IMR-90 (cell line): ENCODE measurements around the gene AOC2. TPM values are rescaled to one million over a fixed set of nuclear protein-coding genes. Genes with fewer than 3 reads are reported as not detected.

Source experiments
- ATAC-seq: fragments of 200-7000 bp; cut with Tn5 transposase; 2 replicates; pipeline ENCODE4 v1.9.1; 2020; ENCODE audit warnings: low read depth, mild to moderate bottlenecking, moderate library complexity
- BruUV-seq: library from RNA; stranded (reverse); fragments of 400-500 nt; replicated peaks from 2 replicates; lab custom pipeline; 2021; lab: Mats Ljungman, UMichigan
- CTCF ChIA-PET: fragments of 300-600 bp; formaldehyde crosslinking; extraction: SDS; loops from one replicate; lab custom pipeline; 2021; ENCODE audit warnings: antibody characterized with exemption; lab: Yijun Ruan, JAX
- POLR2A ChIA-PET: fragments of 300-600 bp; sonication (Branson Sonifier 250); formaldehyde crosslinking; loops from one replicate; lab custom pipeline; 2022; ENCODE audit warnings: antibody characterized with exemption; ENCODE audit not compliant: unreplicated experiment; lab: Charles Lee
- DNase-seq: peaks from one replicate; pipeline ENCODE4 v3.0.0; 2013
- H2AFZ ChIP-seq: replicated peaks from 2 replicates; pipeline ENCODE3; 2013; ENCODE audit warnings: low read length, mild to moderate bottlenecking; ENCODE audit not compliant: poor library complexity
- H2AK5ac ChIP-seq: 2 replicates; pipeline ENCODE4 v1.6.1; 2013; ENCODE audit warnings: low read depth, low read length, inconsistent platforms
- H2AK9ac ChIP-seq: replicated peaks from 2 replicates; pipeline ENCODE3; 2013; ENCODE audit warnings: mild to moderate bottlenecking, low read depth, low read length, moderate library complexity; ENCODE audit not compliant: poor library complexity
- H2BK120ac ChIP-seq: 2 replicates; pipeline ENCODE4 v1.6.1; 2013; ENCODE audit warnings: low read depth, low read length, inconsistent platforms
- H2BK15ac ChIP-seq: 3 replicates; pipeline ENCODE4 v1.6.1; 2013; ENCODE audit warnings: low read depth, low read length, inconsistent platforms
- H2BK20ac ChIP-seq: 2 replicates; pipeline ENCODE4 v1.6.1; 2013; ENCODE audit warnings: low read depth, mild to moderate bottlenecking, inconsistent platforms, low read length, moderate library complexity
- H2BK5ac ChIP-seq: 2 replicates; pipeline ENCODE4 v1.6.1; 2013; ENCODE audit warnings: mild to moderate bottlenecking, low read depth, low read length, inconsistent platforms; ENCODE audit not compliant: poor library complexity, severe bottlenecking
- H3K14ac ChIP-seq: replicated peaks from 2 replicates; pipeline ENCODE4 v1.6.1; 2013; ENCODE audit warnings: low read depth, low read length, inconsistent platforms
- H3K18ac ChIP-seq: 2 replicates; pipeline ENCODE4 v1.6.1; 2013; ENCODE audit warnings: low read depth, low read length, control low read depth
- H3K23ac ChIP-seq: 2 replicates; pipeline ENCODE4 v1.6.1; 2013; ENCODE audit warnings: low read depth, low read length, inconsistent platforms
- H3K27ac ChIP-seq: 2 replicates; pipeline ENCODE4 v1.5.1; 2013; ENCODE audit warnings: mild to moderate bottlenecking, control low read depth, low read length; ENCODE audit not compliant: insufficient read depth
- H3K27me3 ChIP-seq: 2 replicates; pipeline ENCODE4 v1.6.1; 2013; ENCODE audit warnings: low read length; ENCODE audit not compliant: control insufficient read depth, insufficient read depth
- H3K36me3 ChIP-seq: 2 replicates; pipeline ENCODE4 v1.6.1; 2013; ENCODE audit warnings: low read length, mixed read lengths; ENCODE audit not compliant: control insufficient read depth, insufficient read depth
- H3K4ac ChIP-seq: 2 replicates; pipeline ENCODE4 v1.6.1; 2013; ENCODE audit warnings: low read depth, low read length, inconsistent platforms
- H3K4me1 ChIP-seq: 2 replicates; pipeline ENCODE4 v1.6.1; 2013; ENCODE audit warnings: low read length, mixed read lengths; ENCODE audit not compliant: control insufficient read depth, insufficient read depth
- H3K4me2 ChIP-seq: 2 replicates; pipeline ENCODE4 v1.6.1; 2013; ENCODE audit warnings: low read depth, mild to moderate bottlenecking, control low read depth, low read length, moderate library complexity
- H3K4me3 ChIP-seq: 2 replicates; pipeline ENCODE4 v1.5.1; 2013; ENCODE audit warnings: low read depth, mild to moderate bottlenecking, control low read depth, low read length, moderate library complexity; ENCODE audit not compliant: insufficient read depth
- H3K56ac ChIP-seq: 2 replicates; pipeline ENCODE4 v1.6.1; 2013; ENCODE audit warnings: low read length, inconsistent platforms; ENCODE audit not compliant: insufficient read depth; ENCODE audit errors: extremely low read depth
- H3K79me1 ChIP-seq, 2 experiments: 2 replicates each; pipeline ENCODE4 v1.6.1; 2013; ENCODE audit warnings: low read length in 2 of 2, inconsistent platforms in 1 of 2, low read depth in 1 of 2
- H3K9ac ChIP-seq: 2 replicates; pipeline ENCODE4 v1.6.1; 2013; ENCODE audit warnings: low read depth, low read length, control low read depth
- H3K9me1 ChIP-seq: 2 replicates; pipeline ENCODE4 v1.6.1; 2013; ENCODE audit warnings: low read length, inconsistent platforms; ENCODE audit not compliant: insufficient read depth
- H3K9me3 ChIP-seq: 2 replicates; pipeline ENCODE4 v1.6.1; 2013; ENCODE audit warnings: low read length; ENCODE audit not compliant: control insufficient read depth, insufficient read depth
- H4K20me1 ChIP-seq: 2 replicates; pipeline ENCODE4 v1.6.1; 2013; ENCODE audit warnings: low read length, inconsistent platforms; ENCODE audit not compliant: insufficient read depth
- H4K5ac ChIP-seq: 2 replicates; pipeline ENCODE4 v1.6.1; 2013; ENCODE audit warnings: mild to moderate bottlenecking, low read depth, low read length, control low read depth
- H4K8ac ChIP-seq, 2 experiments: 2 replicates each; pipeline ENCODE4 v1.6.1; 2013; ENCODE audit warnings: low read depth in 2 of 2, low read length in 2 of 2, control low read depth in 1 of 2, inconsistent platforms in 1 of 2
- H4K91ac ChIP-seq: 2 replicates; pipeline ENCODE4 v1.6.1; 2013; ENCODE audit warnings: low read depth, low read length, inconsistent platforms; ENCODE audit not compliant: insufficient read depth
- BHLHE40 ChIP-seq: fragments of 150-350 bp; IDR thresholded peaks from 2 replicates; pipeline ENCODE4 v1.6.1; 2016; ENCODE audit warnings: mild to moderate bottlenecking, low read depth, low read length
- CEBPB ChIP-seq: IDR thresholded peaks from 2 replicates; pipeline ENCODE4 v1.6.1; 2012; ENCODE audit warnings: low read depth, low read length, improper control_type of control experiment
- CHD1 ChIP-seq: IDR thresholded peaks from 2 replicates; pipeline ENCODE4 v1.6.1; 2012; ENCODE audit warnings: low read depth, low read length, improper control_type of control experiment
- CTCF ChIP-seq: conservative IDR thresholded peaks from 2 replicates; pipeline ENCODE4 v1.5.1; 2012; ENCODE audit warnings: mild to moderate bottlenecking, low read depth, low read length, improper control_type of control experiment
- ELK1 ChIP-seq: fragments of 150-350 bp; IDR thresholded peaks from 2 replicates; pipeline ENCODE4 v1.6.1; 2016; ENCODE audit warnings: low read depth, mild to moderate bottlenecking, low read length, moderate library complexity, borderline replicate concordance
- FOS ChIP-seq: fragments of 150-350 bp; IDR thresholded peaks from 2 replicates; pipeline ENCODE4 v1.6.1; 2016; ENCODE audit warnings: low read depth, low read length
- MAFK ChIP-seq: IDR thresholded peaks from 2 replicates; pipeline ENCODE4 v1.6.1; 2012; ENCODE audit warnings: low read depth, low read length, improper control_type of control experiment
- MAZ ChIP-seq: IDR thresholded peaks from 2 replicates; pipeline ENCODE4 v1.6.1; 2012; ENCODE audit warnings: low read depth, mild to moderate bottlenecking, low read length, improper control_type of control experiment, moderate library complexity, borderline replicate concordance
- MXI1 ChIP-seq: IDR thresholded peaks from 2 replicates; pipeline ENCODE4 v1.6.1; 2012; ENCODE audit warnings: low read depth, mild to moderate bottlenecking, low read length, moderate library complexity, borderline replicate concordance
- NFE2L2 ChIP-seq: fragments of 150-350 bp; IDR thresholded peaks from 2 replicates; pipeline ENCODE4 v1.6.1; 2016; ENCODE audit warnings: low read depth, mild to moderate bottlenecking, low read length
- POLR2A ChIP-seq: IDR thresholded peaks from 2 replicates; pipeline ENCODE4 v1.6.1; 2012; ENCODE audit warnings: mild to moderate bottlenecking, low read depth, low read length
- RAD21 ChIP-seq: IDR thresholded peaks from 2 replicates; pipeline ENCODE4 v1.6.1; 2012; ENCODE audit warnings: low read length, improper control_type of control experiment
- RCOR1 ChIP-seq: IDR thresholded peaks from 2 replicates; pipeline ENCODE4 v1.6.1; 2012; ENCODE audit warnings: mild to moderate bottlenecking, low read length, improper control_type of control experiment; ENCODE audit not compliant: insufficient replicate concordance
- RFX5 ChIP-seq: IDR thresholded peaks from 2 replicates; pipeline ENCODE4 v1.8.0; 2012; ENCODE audit warnings: low read depth, mild to moderate bottlenecking, low read length, moderate library complexity
- SMC3 ChIP-seq: fragments of 150-350 bp; IDR thresholded peaks from 2 replicates; pipeline ENCODE4 v1.6.1; 2016; ENCODE audit warnings: low read depth, mild to moderate bottlenecking, antibody characterized with exemption, low read length, moderate library complexity
- USF2 ChIP-seq: fragments of 150-350 bp; IDR thresholded peaks from 2 replicates; pipeline ENCODE4 v1.6.1; 2017; ENCODE audit warnings: mild to moderate bottlenecking, antibody characterized with exemption, low read length, low read depth
- WGBS, 2 experiments: methylation state at CpG; one replicate each; pipeline versions ENCODE4 v1.1.5 to v1.1.7; 2013; ENCODE audit warnings: missing lambda C conversion rate in 2 of 2; ENCODE audit not compliant: insufficient read length in 1 of 2; ENCODE audit errors: extremely low coverage in 2 of 2; 5-methylcytosine and 5-hydroxymethylcytosine counted together
- dilution Hi-C: fragments of 300-500 bp; cut with HindIII; formaldehyde crosslinking; loops from one replicate; pipeline ENCODE4 v1.14.3; 2018; ENCODE audit warnings: low sequenced_read_pairs; ENCODE audit not compliant: unreplicated experiment
- in situ Hi-C: fragments of 300-500 bp; cut with MboI; formaldehyde crosslinking; loops from 3 replicates; pipeline ENCODE4 v1.14.3; 2019; ENCODE audit warnings: low sequenced_read_pairs, inconsistent platforms, mixed read lengths
- intact Hi-C: fragments of 100-400 bp; cut with micrococcal nuclease; formaldehyde crosslinking; loops from 2 replicates; pipeline ENCODE4 v1.10.0; 2022
- polyA plus RNA-seq, 3 experiments: library from polyadenylated mRNA; depleted of rRNA; stranded (reverse); fragments of >200 nt; gene quantifications; 2 replicates each; pipeline ENCODE4 v1.2.3, GENCODE V29; 2012; ENCODE audit warnings: low replicate concordance in 1 of 3
- total RNA-seq: library from RNA; depleted of rRNA; stranded (reverse); fragments of >200 nt; gene quantifications from 2 replicates; pipeline ENCODE4 v1.2.3, GENCODE V29; 2012

The AOC2 gene
- total and polyA plus RNA-seq, 2 of the 4 experiments (the other 2 are of a cell fraction): 0.36 to 0.41 TPM

GRCh38 chr17:42855048-42855596 is 10.7 kb downstream of the AOC2 start:
- DNase-seq (no peak), ATAC-seq (no peak)
- in situ Hi-C loops: no loop called here
- no peak overlapping the region for H2AK5ac ChIP-seq
- no peak overlapping the region for H2AFZ ChIP-seq
- no peak overlapping the region for H3K9ac ChIP-seq
- H4K5ac ChIP-seq: no peak overlapping the region
- intact Hi-C loops: no loop called here
- TF ChIP-seq BHLHE40 (no peak), MAFK (no peak), CTCF (no peak), SMC3 (no peak), NFE2L2 (no peak), ELK1 (no peak), MXI1 (no peak), CEBPB (no peak), MAZ (no peak), POLR2A (no peak), RCOR1 (no peak), RAD21 (no peak), RFX5 (no peak), FOS (no peak), USF2 (no peak), CHD1 (no peak)
- H3K27me3 ChIP-seq: peaks cover 20% of the 10 kb centered on the region
- CTCF ChIA-PET: no interaction called here
- no peak overlapping the region for H3K23ac ChIP-seq
- no peaks in the 10 kb centered on the region for H3K36me3 ChIP-seq
- H2BK15ac ChIP-seq: no peak overlapping the region
- H3K79me1 ChIP-seq: no peaks in the 10 kb centered on the region
- H3K27ac ChIP-seq: no peak overlapping the region
- no peak overlapping the region for H2BK20ac ChIP-seq
- H3K9me3 ChIP-seq: no peaks in the 10 kb centered on the region
- no peak overlapping the region for H3K18ac ChIP-seq
- dilution Hi-C loops: no loop called here
- H2BK5ac ChIP-seq: no peak overlapping the region
- no peak overlapping the region for H3K14ac ChIP-seq
- H3K4me3 ChIP-seq: no peak overlapping the region
- H3K4me1 ChIP-seq: peaks cover under 1% of the 10 kb centered on the region; the same call in 1 of the 2 replicates
- no peaks in the 10 kb centered on the region for H4K20me1 ChIP-seq
- no peak overlapping the region for H3K4ac ChIP-seq
- H4K8ac ChIP-seq: no peak overlapping the region
- H2AK9ac ChIP-seq: no peak overlapping the region
- WGBS, 2 experiments: no CpG with 5 or more reads among the region's 8 CpGs
- POLR2A ChIA-PET: no interaction called here
- no peak overlapping the region for H3K4me2 ChIP-seq
- no TSS peak for BruUV-seq
- H3K9me1 ChIP-seq: no peaks in the 10 kb centered on the region
- H3K56ac ChIP-seq: no peak overlapping the region
- H2BK120ac ChIP-seq: no peak overlapping the region
- no peak overlapping the region for H4K91ac ChIP-seq
